ENCODE measurements around the gene MSH2.
"Not testable (repeated sequence)": the region's sequence is repeated elsewhere in the genome, so short reads cannot be mapped to it uniquely, and the experiment has no call there.

The MSH2 gene

GRCh38 chr2:47414682-47415458, 11.9 kb downstream of the MSH2 start:
- no peak for DNase-seq

- DNase-seq, result no peak
Observed at GRCh38 chr2:47420214-47420613, 17.3 kb downstream of the MSH2 start.

- DNase-seq, result not testable (repeated sequence)
Observed at GRCh38 chr2:47420683-47421082, 17.7 kb downstream of the MSH2 start.

GRCh38 chr2:47422016-47422415, 19.1 kb downstream of the MSH2 start:
- no peak for DNase-seq

GRCh38 chr2:47422560-47422959, 19.6 kb downstream of the MSH2 start:
- DNase-seq, result no peak

GRCh38 chr2:47426786-47427185, 23.8 kb downstream of the MSH2 start:
- DNase-seq, result no peak

- no peak for DNase-seq
Observed at GRCh38 chr2:47429795-47430194, 26.8 kb downstream of the MSH2 start.

- DNase-seq, result not testable (repeated sequence)
Observed at GRCh38 chr2:47433006-47433405, 30.1 kb downstream of the MSH2 start.

GRCh38 chr2:47433445-47433844, 30.5 kb downstream of the MSH2 start:
- DNase-seq, result not testable (repeated sequence)

GRCh38 chr2:47437287-47437686, 34.3 kb downstream of the MSH2 start:
- DNase-seq, result no peak

- DNase-seq, result no peak
Observed at GRCh38 chr2:47438106-47438505, 35.1 kb downstream of the MSH2 start.

GRCh38 chr2:47438783-47439182, 35.8 kb downstream of the MSH2 start:
- DNase-seq, result no peak

- DNase-seq, result no peak
Observed at GRCh38 chr2:47451790-47452189, 48.8 kb downstream of the MSH2 start.

GRCh38 chr2:47452761-47453160, 49.8 kb downstream of the MSH2 start:
- DNase-seq, result no peak

GRCh38 chr2:47454818-47455217, 51.9 kb downstream of the MSH2 start:
- DNase-seq, result not testable (repeated sequence)

- DNase-seq, result no peak
Observed at GRCh38 chr2:47455411-47455810, 52.5 kb downstream of the MSH2 start.

GRCh38 chr2:47456851-47457250, 53.9 kb downstream of the MSH2 start:
- no peak for DNase-seq

GRCh38 chr2:47457268-47457667, 54.3 kb downstream of the MSH2 start:
- no peak for DNase-seq

GRCh38 chr2:47459021-47459420, 56.1 kb downstream of the MSH2 start:
- DNase-seq, result no peak

GRCh38 chr2:47460766-47461165, 57.8 kb downstream of the MSH2 start:
- DNase-seq, result no peak

GRCh38 chr2:47471429-47472116, 68.6 kb downstream of the MSH2 start:
- no peak for DNase-seq

- no peak for DNase-seq
Observed at GRCh38 chr2:47479863-47480262, 76.9 kb downstream of the MSH2 start.

- no peak for DNase-seq
Observed at GRCh38 chr2:47483191-47483590, 80.2 kb downstream of the MSH2 start.

GRCh38 chr2:47484396-47484795, 81.4 kb downstream of the MSH2 start:
- no peak for DNase-seq
